Mesenchymal stem cell (in vitro differentiated cells and primary cell): ENCODE results near the gene SLC2A10.

Experiments used
- DNase-seq: peaks from one replicate; pipeline ENCODE4 v3.0.0-alpha.2; 2013
- H2AFZ ChIP-seq: one replicate; pipeline ENCODE4 v1.6.1; 2013; ENCODE audit warnings: low read depth, mild to moderate bottlenecking, control low read depth, inconsistent platforms, low read length, moderate library complexity
- H2AK5ac ChIP-seq: 2 replicates; pipeline ENCODE4 v1.6.1; 2013; ENCODE audit warnings: low read length, moderate library complexity, mild to moderate bottlenecking, inconsistent platforms; ENCODE audit not compliant: severe bottlenecking
- H2BK120ac ChIP-seq: one replicate; pipeline ENCODE4 v1.6.1; 2013; ENCODE audit warnings: low read depth, mild to moderate bottlenecking, inconsistent platforms, low read length, moderate library complexity
- H2BK12ac ChIP-seq, 2 experiments: one replicate each; pipeline ENCODE4 v1.6.1; 2013; ENCODE audit warnings: inconsistent platforms in 2 of 2, low read length in 2 of 2, mild to moderate bottlenecking in 2 of 2, moderate library complexity in 2 of 2, control low read depth in 1 of 2
- H2BK15ac ChIP-seq: one replicate; pipeline ENCODE4 v1.6.1; 2013; ENCODE audit warnings: mild to moderate bottlenecking, low read depth, inconsistent platforms; ENCODE audit not compliant: poor library complexity, severe bottlenecking
- H2BK5ac ChIP-seq: 2 replicates; pipeline ENCODE4 v1.6.1; 2013; ENCODE audit warnings: low read depth, mild to moderate bottlenecking, low read length, control low read depth, inconsistent platforms; ENCODE audit not compliant: poor library complexity, severe bottlenecking
- H3K14ac ChIP-seq, 2 experiments: one replicate each; pipeline ENCODE4 v1.6.1; 2013; ENCODE audit warnings: inconsistent platforms in 2 of 2, low read length in 2 of 2, control low read depth in 1 of 2, mild to moderate bottlenecking in 1 of 2, moderate library complexity in 1 of 2
- H3K18ac ChIP-seq, 2 experiments: one replicate each; pipeline ENCODE4 v1.6.1; 2013; ENCODE audit warnings: inconsistent platforms in 2 of 2, low read length in 2 of 2, control low read depth in 1 of 2, low read depth in 1 of 2, mild to moderate bottlenecking in 1 of 2
- H3K23ac ChIP-seq, 2 experiments: one replicate each; pipeline ENCODE4 v1.6.1; 2013; ENCODE audit warnings: inconsistent platforms in 2 of 2, low read length in 2 of 2, mild to moderate bottlenecking in 2 of 2, moderate library complexity in 2 of 2, control low read depth in 1 of 2
- H3K27ac ChIP-seq: 2 replicates; pipeline ENCODE4 v1.5.1; 2013; ENCODE audit warnings: mild to moderate bottlenecking, moderate library complexity, low read length, control low read depth, inconsistent platforms; ENCODE audit not compliant: poor library complexity, severe bottlenecking
- H3K27me3 ChIP-seq, 2 experiments: 2 replicates each; pipeline versions ENCODE4 v1.6.1 to v1.7.0; 2013; ENCODE audit warnings: low read length in 2 of 2, mild to moderate bottlenecking in 2 of 2, moderate library complexity in 2 of 2, control low read depth in 1 of 2, inconsistent platforms in 1 of 2; ENCODE audit not compliant: control insufficient read depth in 1 of 2, insufficient read depth in 1 of 2
- H3K36me3 ChIP-seq, 2 experiments: 2 replicates each; pipeline versions ENCODE4 v1.6.1 to v1.7.0; 2013; ENCODE audit warnings: low read length in 2 of 2, control low read depth in 1 of 2, inconsistent platforms in 1 of 2, low read depth in 1 of 2, mild to moderate bottlenecking in 1 of 2; ENCODE audit not compliant: insufficient read depth in 2 of 2, control insufficient read depth in 1 of 2
- H3K4ac ChIP-seq, 2 experiments: one replicate each; pipeline ENCODE4 v1.6.1; 2013; ENCODE audit warnings: inconsistent platforms in 2 of 2, low read length in 2 of 2, mild to moderate bottlenecking in 2 of 2, moderate library complexity in 2 of 2, control low read depth in 1 of 2, low read depth in 1 of 2
- H3K4me1 ChIP-seq: 2 replicates; pipeline ENCODE4 v1.6.1; 2013; ENCODE audit warnings: low read depth, low read length, control low read depth; ENCODE audit not compliant: control insufficient read depth, insufficient read depth
- H3K4me2 ChIP-seq: 2 replicates; pipeline ENCODE4 v1.6.1; 2013; ENCODE audit warnings: low read length, mild to moderate bottlenecking, inconsistent platforms; ENCODE audit not compliant: poor library complexity, severe bottlenecking
- H3K4me3 ChIP-seq, 2 experiments: 2 replicates each; pipeline versions ENCODE4 v1.5.1 to v1.7.0; 2013; ENCODE audit warnings: low read length in 2 of 2, mild to moderate bottlenecking in 2 of 2, control low read depth in 1 of 2, low read depth in 1 of 2; ENCODE audit not compliant: insufficient read depth in 1 of 2
- H3K79me1 ChIP-seq: replicated peaks from 2 replicates; pipeline ENCODE4 v1.6.1; 2013; ENCODE audit warnings: mild to moderate bottlenecking, control low read depth, low read length, inconsistent platforms; ENCODE audit not compliant: poor library complexity, severe bottlenecking
- H3K9ac ChIP-seq: 2 replicates; pipeline ENCODE4 v1.7.0; 2013; ENCODE audit warnings: mild to moderate bottlenecking, low read length, moderate library complexity
- H3K9me3 ChIP-seq: 2 replicates; pipeline ENCODE4 v1.7.0; 2013; ENCODE audit warnings: mild to moderate bottlenecking, low read length; ENCODE audit not compliant: control insufficient read depth
- H4K8ac ChIP-seq: one replicate; pipeline ENCODE4 v1.6.1; 2013; ENCODE audit warnings: inconsistent platforms, mild to moderate bottlenecking, low read length, moderate library complexity
- H4K91ac ChIP-seq: one replicate; pipeline ENCODE4 v1.6.1; 2013; ENCODE audit warnings: mild to moderate bottlenecking, low read length, inconsistent platforms
- WGBS: methylation state at CpG from one replicate; pipeline ENCODE4 v1.1.7; 2013; ENCODE audit warnings: mixed read lengths; 5-methylcytosine and 5-hydroxymethylcytosine counted together

Gene SLC2A10

GRCh38 chr20:46670585-46671584, 38.6 kb upstream of the SLC2A10 start:
- Histone ChIP-seq H3K9me3 (peaks cover 34% of the 10 kb centered on the region), H3K18ac (no peak overlapping the region), H2AK5ac (no peak overlapping the region), H4K91ac (no peak overlapping the region), H3K27ac (no peak overlapping the region), H3K4me1 (peaks cover 4% of the 10 kb centered on the region), H3K9ac (no peak overlapping the region), H3K4ac (no peak overlapping the region), H2BK120ac (no peak overlapping the region), H2BK5ac (no peak overlapping the region), H3K4me2 (no peak overlapping the region), H3K4me3 (peak overlapping the region in 1 of 2 experiments; percentile 44), H2BK15ac (no peak overlapping the region), H3K36me3 (peaks cover 0 to 32% of the 10 kb centered on the region in 2 experiments), H3K27me3 (no peaks in the 10 kb centered on the region), H2AFZ (no peak overlapping the region), H3K79me1 (peaks cover 5% of the 10 kb centered on the region), H2BK12ac (no peak overlapping the region), H4K8ac (no peak overlapping the region), H3K14ac (no peak overlapping the region), H3K23ac (no peak overlapping the region)
- no peak for DNase-seq
- 96% methylated on average over 2 of the region's 3 CpGs for WGBS

- no peak overlapping the region for H3K23ac ChIP-seq
- 90% methylated on average over 3 of the region's 3 CpGs for WGBS
Observed at GRCh38 chr20:46671866-46672542, 37.4 kb upstream of the SLC2A10 start.

GRCh38 chr20:46672543-46673148, 36.8 kb upstream of the SLC2A10 start:
- no peak overlapping the region for H3K18ac ChIP-seq
- no peak overlapping the region for H3K23ac ChIP-seq
- DNase-seq, result no peak
- H2AFZ ChIP-seq, result no peak overlapping the region
- H3K79me1 ChIP-seq, result peaks cover 5% of the 10 kb centered on the region
- no peak overlapping the region for H3K4me3 ChIP-seq
- H2BK12ac ChIP-seq, result no peak overlapping the region
- H2BK120ac ChIP-seq, result no peak overlapping the region
- no peak overlapping the region for H2BK15ac ChIP-seq
- H3K4me2 ChIP-seq, result no peak overlapping the region
- peaks cover 0 to 25% of the 10 kb centered on the region in 2 experiments for H3K36me3 ChIP-seq
- no peak overlapping the region for H3K9ac ChIP-seq
- H4K8ac ChIP-seq, result no peak overlapping the region
- WGBS, result over 99% methylated on average over 5 of the region's 5 CpGs
- H3K14ac ChIP-seq, result no peak overlapping the region
- no peak overlapping the region for H3K4ac ChIP-seq
- H3K27me3 ChIP-seq, result no peaks in the 10 kb centered on the region
- H2BK5ac ChIP-seq, result no peak overlapping the region
- H3K27ac ChIP-seq, result no peak overlapping the region
- peaks cover 34% of the 10 kb centered on the region for H3K9me3 ChIP-seq
- H3K4me1 ChIP-seq, result peaks cover 4% of the 10 kb centered on the region
- H2AK5ac ChIP-seq, result no peak overlapping the region
- H4K91ac ChIP-seq, result no peak overlapping the region

More at GRCh38 chr20:46671866-46672542, 37.4 kb upstream of the SLC2A10 start:
- H2BK120ac ChIP-seq, result no peak overlapping the region
- DNase-seq, result no peak
- no peak overlapping the region for H2AFZ ChIP-seq
- H3K18ac ChIP-seq, result no peak overlapping the region
- peaks cover 34% of the 10 kb centered on the region for H3K9me3 ChIP-seq
- H3K4me2 ChIP-seq, result no peak overlapping the region
- no peak overlapping the region for H3K9ac ChIP-seq
- no peak overlapping the region for H2BK12ac ChIP-seq
- no peak overlapping the region for H2BK15ac ChIP-seq
- H3K27me3 ChIP-seq, result no peaks in the 10 kb centered on the region
- no peak overlapping the region for H4K8ac ChIP-seq
- H3K79me1 ChIP-seq, result peaks cover 5% of the 10 kb centered on the region
- H3K4ac ChIP-seq, result no peak overlapping the region
- no peak overlapping the region for H2BK5ac ChIP-seq
- H2AK5ac ChIP-seq, result no peak overlapping the region
- H3K27ac ChIP-seq, result no peak overlapping the region
- no peak overlapping the region for H4K91ac ChIP-seq
- H3K4me1 ChIP-seq, result peaks cover 4% of the 10 kb centered on the region
- H3K36me3 ChIP-seq, result peaks cover 0 to 28% of the 10 kb centered on the region in 2 experiments
- H3K14ac ChIP-seq, result no peak overlapping the region
- no peak overlapping the region for H3K4me3 ChIP-seq
